HCT116 (cell line): ENCODE results near the gene AKAP13.

Experiments
- CTCF ChIP-seq, 3 experiments: fragments of 200-600 bp in 1 of 3; sonication (generic) in 1 of 3; IDR thresholded peaks in 2 of 3; conservative IDR thresholded peaks in 1 of 3; 2 replicates each; pipeline ENCODE4 v1.5.1; 2012 to 2017; ENCODE audit warnings: low read depth in 2 of 3, low read length in 2 of 3, antibody characterized with exemption in 1 of 3, borderline replicate concordance in 1 of 3, control low read depth in 1 of 3, mild to moderate bottlenecking in 1 of 3, mixed read lengths in 1 of 3, mixed run types in 1 of 3, moderate library complexity in 1 of 3; ENCODE audit not compliant: insufficient read depth in 1 of 3
- POLR2A ChIP-seq: IDR thresholded peaks from 2 replicates; pipeline ENCODE4 v1.7.0; 2011; ENCODE audit warnings: borderline replicate concordance; ENCODE audit not compliant: insufficient read depth, insufficient read length; ENCODE audit errors: extremely low read depth
- ZNF274 ChIP-seq: fragments of 200-500 bp; sonication (Bioruptor generic); IDR thresholded peaks from 2 replicates; pipeline ENCODE4 v1.6.1; 2014; ENCODE audit warnings: mild to moderate bottlenecking, low read depth, low read length, inconsistent platforms

- TF ChIP-seq ZNF274 (no peak), CTCF (IDR thresholded peaks at IDR 0.05 in 2 of 3, conservative IDR thresholded peaks at IDR 0.05 in 1 of 3; ENCODE audit: borderline replicate concordance in 1 of 3, insufficient read depth in 1 of 3, low read depth in 2 of 3, low read length in 2 of 3) (no peak), POLR2A (no peak)
Observed at GRCh38 chr15:85547386-85547785, 167.0 kb downstream of the AKAP13 start.
